Measurements from ENCODE around the gene TBC1D1. TPM values are rescaled to one million over a fixed set of nuclear protein-coding genes. Genes with fewer than 3 reads are reported as not detected.
"Not testable (repeated sequence)": the region's sequence is repeated elsewhere in the genome, so short reads cannot be mapped to it uniquely, and the experiment has no call there.

Gene TBC1D1
- total RNA-seq, 4 donors from 2014 or later, result 15.9 to 24.0 (median 20.0) TPM

DNA sequence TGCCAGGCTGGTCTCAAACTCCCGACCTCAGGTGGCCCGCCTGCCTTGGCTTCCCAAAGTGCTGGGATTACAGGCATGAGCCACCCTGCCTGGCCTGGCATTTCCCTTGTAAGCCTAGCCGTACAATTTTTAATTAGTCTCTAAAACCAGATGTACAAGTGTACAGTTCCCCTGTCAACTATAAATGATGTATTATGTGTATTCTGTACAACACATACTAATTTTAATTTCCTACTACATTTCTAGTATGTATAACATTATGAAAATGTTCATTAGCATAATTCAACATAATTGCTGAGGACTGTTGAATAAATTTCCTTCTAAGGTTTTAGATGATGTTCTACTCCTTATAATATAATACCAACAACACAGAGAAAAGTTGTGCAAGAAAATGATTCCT, 27.8 kb downstream of the TBC1D1 start:
- 80 to 82% methylated on average over 3 of the region's 3 CpGs for WGBS, 2 donors
- DNase-seq (ENCODE audit: low spot score in 2 of 2), result no peak
- intact Hi-C loops (cut with DNase I; ENCODE audit: low total_unique reads), result no loop called here
- no peak for TF ChIP-seq POLR2A (IDR thresholded peaks at IDR 0.05)
- TF ChIP-seq, protein P1, sequence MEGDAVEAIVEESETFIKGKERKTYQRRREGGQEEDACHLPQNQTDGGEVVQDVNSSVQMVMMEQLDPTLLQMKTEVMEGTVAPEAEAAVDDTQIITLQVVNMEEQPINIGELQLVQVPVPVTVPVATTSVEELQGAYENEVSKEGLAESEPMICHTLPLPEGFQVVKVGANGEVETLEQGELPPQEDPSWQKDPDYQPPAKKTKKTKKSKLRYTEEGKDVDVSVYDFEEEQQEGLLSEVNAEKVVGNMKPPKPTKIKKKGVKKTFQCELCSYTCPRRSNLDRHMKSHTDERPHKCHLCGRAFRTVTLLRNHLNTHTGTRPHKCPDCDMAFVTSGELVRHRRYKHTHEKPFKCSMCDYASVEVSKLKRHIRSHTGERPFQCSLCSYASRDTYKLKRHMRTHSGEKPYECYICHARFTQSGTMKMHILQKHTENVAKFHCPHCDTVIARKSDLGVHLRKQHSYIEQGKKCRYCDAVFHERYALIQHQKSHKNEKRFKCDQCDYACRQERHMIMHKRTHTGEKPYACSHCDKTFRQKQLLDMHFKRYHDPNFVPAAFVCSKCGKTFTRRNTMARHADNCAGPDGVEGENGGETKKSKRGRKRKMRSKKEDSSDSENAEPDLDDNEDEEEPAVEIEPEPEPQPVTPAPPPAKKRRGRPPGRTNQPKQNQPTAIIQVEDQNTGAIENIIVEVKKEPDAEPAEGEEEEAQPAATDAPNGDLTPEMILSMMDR (IDR thresholded peaks at IDR 0.05), result no peak
- H3K4me3 ChIP-seq (ENCODE audit: low read depth, poor library complexity, severe bottlenecking), result no peak overlapping the region

DNA sequence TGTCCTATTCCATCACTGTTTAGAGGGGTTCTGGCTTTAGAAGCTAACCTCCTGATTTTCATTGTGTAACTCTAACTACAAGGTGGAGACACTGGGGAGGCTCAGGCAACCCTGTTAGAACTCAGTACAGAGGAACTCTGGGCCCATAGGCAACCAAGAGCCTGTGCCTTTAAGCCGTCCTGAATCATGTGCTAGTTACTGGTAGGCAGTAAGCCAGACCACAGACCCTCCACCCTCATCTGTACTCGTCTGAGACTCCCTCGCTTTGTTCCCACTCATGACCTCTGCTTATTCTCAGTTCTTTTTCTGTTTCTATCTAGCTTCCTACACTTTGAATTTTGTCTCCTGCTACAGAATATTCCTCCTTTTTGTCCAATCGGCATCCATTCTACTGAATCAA, 31.4 kb downstream of the TBC1D1 start:
- TF ChIP-seq, protein P1 (IDR thresholded peaks at IDR 0.05), result no peak
- TF ChIP-seq POLR2A (IDR thresholded peaks at IDR 0.05), result no peak
- intact Hi-C loops (cut with DNase I; ENCODE audit: low total_unique reads), result no loop called here
- WGBS, 2 donors, result 54 to 62% methylated on average over 4 of the region's 4 CpGs
- no peak overlapping the region for H3K4me3 ChIP-seq (ENCODE audit: low read depth, poor library complexity, severe bottlenecking)
- no peak for DNase-seq (ENCODE audit: low spot score in 2 of 2)

DNA sequence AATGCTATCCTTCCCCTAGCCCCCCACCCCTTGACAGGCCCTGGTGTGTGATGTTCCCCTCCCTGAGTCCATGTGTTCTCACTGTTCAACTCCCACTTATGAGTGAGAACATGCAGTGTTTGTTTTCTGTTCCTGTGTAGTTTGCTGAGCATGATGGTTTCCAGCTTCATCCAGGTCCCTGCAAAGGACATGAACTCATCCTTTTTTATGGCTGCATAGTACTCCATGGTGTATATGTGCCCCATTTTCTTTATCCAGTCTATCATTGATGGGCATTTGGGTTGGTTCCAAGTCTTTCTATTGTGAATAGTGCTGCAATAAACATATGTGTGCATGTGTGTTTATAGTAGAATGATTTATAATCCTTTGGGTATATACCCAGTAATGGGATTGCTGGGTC, 32.2 kb downstream of the TBC1D1 start:
- intact Hi-C loops (cut with DNase I; ENCODE audit: low total_unique reads); DNase-seq (ENCODE audit: low spot score in 2 of 2); H3K4me3 ChIP-seq (ENCODE audit: low read depth, poor library complexity, severe bottlenecking): not testable (repeated sequence)

DNA sequence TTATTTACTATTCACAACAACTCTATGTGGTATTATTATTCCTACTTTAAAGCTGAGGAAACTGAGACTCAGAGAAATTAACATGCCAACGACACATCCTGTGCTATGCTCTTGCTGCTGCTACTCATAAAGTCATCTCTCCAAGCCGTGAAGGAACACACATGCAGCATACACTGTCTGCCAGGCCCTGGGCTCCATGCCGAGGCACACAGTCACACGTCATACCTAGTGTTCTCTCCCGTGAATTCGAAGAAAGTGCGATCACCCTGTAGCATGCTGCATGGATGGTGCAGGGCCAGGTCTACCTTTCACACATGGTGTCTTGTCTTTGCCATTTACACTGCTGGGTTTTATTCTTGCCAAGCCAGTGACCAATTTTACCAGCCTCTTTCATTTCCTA, 34.1 kb downstream of the TBC1D1 start:
- no peak for DNase-seq (ENCODE audit: low spot score in 2 of 2)
- TF ChIP-seq, protein P1 (IDR thresholded peaks at IDR 0.05), result no peak
- TF ChIP-seq POLR2A (IDR thresholded peaks at IDR 0.05), result no peak
- no peak overlapping the region for H3K4me3 ChIP-seq (ENCODE audit: low read depth, poor library complexity, severe bottlenecking)
- 76 to 95% methylated on average over 7 of the region's 7 CpGs for WGBS, 2 donors
- intact Hi-C loops (cut with DNase I; ENCODE audit: low total_unique reads), result no loop called here

DNA sequence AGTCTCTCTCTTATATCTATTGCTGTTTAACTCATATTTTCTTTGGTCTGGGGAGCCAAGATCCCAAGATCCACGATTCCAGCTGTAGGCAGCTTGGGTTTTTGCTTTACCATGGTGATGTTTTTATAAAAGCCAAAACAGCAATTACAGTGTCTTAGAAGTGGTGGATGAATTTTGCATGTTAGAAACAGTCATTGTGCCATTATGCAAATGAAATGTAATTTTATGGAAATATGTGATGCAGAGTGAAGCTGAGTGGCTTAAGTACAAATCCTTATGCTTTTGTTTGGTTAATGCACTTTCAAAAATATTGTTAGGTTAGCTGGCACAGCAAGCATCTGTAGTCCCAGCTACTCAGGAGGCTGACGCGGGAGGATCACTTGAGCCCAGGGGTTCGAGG, 36.5 kb downstream of the TBC1D1 start:
- DNase-seq (ENCODE audit: low spot score in 2 of 2), result no peak
- no peak overlapping the region for H3K4me3 ChIP-seq (ENCODE audit: low read depth, poor library complexity, severe bottlenecking)
- intact Hi-C loops (cut with DNase I; ENCODE audit: low total_unique reads), result no loop called here
- 78 to 87% methylated on average over 4 of the region's 4 CpGs for WGBS, 2 donors
- TF ChIP-seq, protein P1 (IDR thresholded peaks at IDR 0.05), result no peak
- no peak for TF ChIP-seq POLR2A (IDR thresholded peaks at IDR 0.05)

DNA sequence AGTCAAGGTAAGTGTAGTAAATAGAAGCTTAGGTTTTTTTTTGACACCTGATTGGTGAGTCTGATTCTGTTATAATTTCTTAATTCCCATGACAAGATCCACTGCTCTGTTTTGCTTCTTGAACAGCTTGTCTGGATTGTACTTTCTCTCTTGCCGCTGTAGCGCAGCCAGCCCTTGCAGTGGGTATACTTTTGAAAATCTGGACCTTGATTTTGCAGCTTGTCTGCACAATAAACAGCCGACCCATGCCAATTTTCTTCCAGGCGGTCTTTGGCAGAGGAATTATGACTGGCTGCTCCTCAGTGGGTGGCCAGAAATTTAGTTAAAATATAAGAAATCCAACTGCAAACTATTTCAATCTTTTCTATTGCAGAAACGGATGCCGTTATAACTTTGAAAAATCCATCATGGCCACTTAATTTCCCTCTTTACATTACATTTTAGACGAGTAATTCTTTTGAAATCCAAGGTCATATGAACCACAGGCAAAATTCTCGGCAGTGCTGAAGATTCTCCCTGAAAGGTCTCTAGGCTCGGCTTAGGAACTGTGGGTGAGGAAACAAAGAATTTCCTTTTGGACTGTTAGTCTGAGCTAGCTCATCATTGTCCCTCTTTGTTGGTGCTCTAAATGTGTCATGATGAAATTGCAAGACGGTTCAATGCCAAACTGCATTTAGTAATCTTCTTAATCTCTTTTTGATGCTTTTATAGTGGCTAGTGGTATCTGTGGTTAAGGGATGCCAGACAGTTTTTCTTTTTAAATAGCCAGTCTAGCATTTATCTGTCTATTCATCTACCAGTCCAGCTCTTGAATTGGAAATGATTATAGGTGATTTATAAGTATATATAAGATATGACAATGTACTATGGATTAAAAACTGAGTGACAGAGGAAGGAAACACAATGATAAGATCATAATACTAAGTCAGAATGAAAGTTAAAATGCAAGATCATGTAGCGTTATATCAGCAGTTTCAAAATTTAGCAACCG, 37.8 kb downstream of the TBC1D1 start:
- TF ChIP-seq, protein P1 (IDR thresholded peaks at IDR 0.05), result no peak
- no peak for TF ChIP-seq POLR2A (IDR thresholded peaks at IDR 0.05)
- WGBS, 2 donors, result 47 to 58% methylated on average over 12 of the region's 12 CpGs
- H3K4me3 ChIP-seq (ENCODE audit: low read depth, poor library complexity, severe bottlenecking), result no peak overlapping the region
- DNase-seq (ENCODE audit: low spot score in 2 of 2), result no peak
- intact Hi-C loops (cut with DNase I; ENCODE audit: low total_unique reads), result no loop called here
